Omental fat pad (tissue), 4 donors: Measurements from ENCODE around the gene C7orf33. TPM values are rescaled to one million over a fixed set of nuclear protein-coding genes. Genes with fewer than 3 reads are reported as not detected.

Experiments used
- ATAC-seq: fragments of 150-250 bp; one replicate; pipeline ENCODE4 v1.9.1; 2016; ENCODE audit warnings: mild to moderate bottlenecking, moderate library complexity; ENCODE audit not compliant: low FRiP score
- DNase-seq: peaks from one replicate; pipeline ENCODE4 v3.0.0-alpha.2; 2019; ENCODE audit warnings: low spot score
- total RNA-seq, 4 donors: library from RNA; depleted of rRNA; stranded (reverse); fragments of >200 nt; gene quantifications; one replicate each; pipeline ENCODE4 v1.1.0, GENCODE V29; 2016
- TF ChIP-seq, protein P1 (sequence below), 3 donors: fragments of 450-650 bp; IDR thresholded peaks; one replicate each; pipeline ENCODE4 v1.5.1; 2016 to 2017; ENCODE audit warnings: antibody characterized with exemption in 3 of 3, mild to moderate bottlenecking in 3 of 3, moderate library complexity in 2 of 3

The C7orf33 gene
- total RNA-seq, 4 donors from 2014 or later, result not detected

DNA sequence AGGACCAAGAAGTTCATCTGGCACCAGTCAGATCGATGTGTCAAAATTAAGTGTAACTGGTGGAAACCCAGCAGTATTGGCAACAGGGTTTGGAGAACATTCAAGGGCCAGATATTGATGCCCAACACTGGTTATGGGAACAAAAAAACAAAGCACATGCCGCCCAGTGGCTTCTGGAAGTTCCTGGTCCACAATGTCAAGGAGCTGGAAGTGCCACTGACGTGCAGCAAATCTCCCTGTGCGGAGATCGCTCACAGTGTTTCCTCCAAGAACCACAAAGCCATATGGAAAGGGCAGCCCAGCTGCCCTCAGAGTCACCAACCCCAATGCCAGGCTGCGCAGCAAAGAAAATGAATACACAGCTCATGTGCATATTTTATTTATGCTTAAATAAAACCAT lies 10.1 kb upstream of the C7orf33 start:
- TF ChIP-seq, protein P1, sequence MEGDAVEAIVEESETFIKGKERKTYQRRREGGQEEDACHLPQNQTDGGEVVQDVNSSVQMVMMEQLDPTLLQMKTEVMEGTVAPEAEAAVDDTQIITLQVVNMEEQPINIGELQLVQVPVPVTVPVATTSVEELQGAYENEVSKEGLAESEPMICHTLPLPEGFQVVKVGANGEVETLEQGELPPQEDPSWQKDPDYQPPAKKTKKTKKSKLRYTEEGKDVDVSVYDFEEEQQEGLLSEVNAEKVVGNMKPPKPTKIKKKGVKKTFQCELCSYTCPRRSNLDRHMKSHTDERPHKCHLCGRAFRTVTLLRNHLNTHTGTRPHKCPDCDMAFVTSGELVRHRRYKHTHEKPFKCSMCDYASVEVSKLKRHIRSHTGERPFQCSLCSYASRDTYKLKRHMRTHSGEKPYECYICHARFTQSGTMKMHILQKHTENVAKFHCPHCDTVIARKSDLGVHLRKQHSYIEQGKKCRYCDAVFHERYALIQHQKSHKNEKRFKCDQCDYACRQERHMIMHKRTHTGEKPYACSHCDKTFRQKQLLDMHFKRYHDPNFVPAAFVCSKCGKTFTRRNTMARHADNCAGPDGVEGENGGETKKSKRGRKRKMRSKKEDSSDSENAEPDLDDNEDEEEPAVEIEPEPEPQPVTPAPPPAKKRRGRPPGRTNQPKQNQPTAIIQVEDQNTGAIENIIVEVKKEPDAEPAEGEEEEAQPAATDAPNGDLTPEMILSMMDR (IDR thresholded peaks at IDR 0.05), result no peak
- DNase-seq (no peak), ATAC-seq (no peak)

DNA sequence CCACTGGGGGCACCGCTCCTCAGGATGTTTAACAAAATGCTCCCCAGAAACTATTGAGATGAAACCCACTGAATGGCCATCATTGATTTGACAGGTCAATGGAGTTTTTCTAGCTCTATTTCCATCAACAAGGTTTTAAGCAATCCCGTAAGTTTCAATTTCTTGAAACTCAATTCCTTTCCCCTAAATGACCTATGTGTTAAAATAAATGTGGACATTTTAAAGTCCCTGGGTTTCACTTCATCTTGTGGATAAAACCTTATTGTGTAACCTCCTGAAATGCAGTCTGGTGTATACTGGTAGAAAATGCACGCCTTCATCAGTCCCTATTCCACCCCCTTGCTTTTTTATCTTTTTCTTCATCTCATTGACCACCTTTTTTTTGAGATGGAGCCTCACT lies 8.9 kb upstream of the C7orf33 start:
- no peak for DNase-seq
- no peak for ATAC-seq
- TF ChIP-seq, protein P1 (IDR thresholded peaks at IDR 0.05), result no peak

DNA sequence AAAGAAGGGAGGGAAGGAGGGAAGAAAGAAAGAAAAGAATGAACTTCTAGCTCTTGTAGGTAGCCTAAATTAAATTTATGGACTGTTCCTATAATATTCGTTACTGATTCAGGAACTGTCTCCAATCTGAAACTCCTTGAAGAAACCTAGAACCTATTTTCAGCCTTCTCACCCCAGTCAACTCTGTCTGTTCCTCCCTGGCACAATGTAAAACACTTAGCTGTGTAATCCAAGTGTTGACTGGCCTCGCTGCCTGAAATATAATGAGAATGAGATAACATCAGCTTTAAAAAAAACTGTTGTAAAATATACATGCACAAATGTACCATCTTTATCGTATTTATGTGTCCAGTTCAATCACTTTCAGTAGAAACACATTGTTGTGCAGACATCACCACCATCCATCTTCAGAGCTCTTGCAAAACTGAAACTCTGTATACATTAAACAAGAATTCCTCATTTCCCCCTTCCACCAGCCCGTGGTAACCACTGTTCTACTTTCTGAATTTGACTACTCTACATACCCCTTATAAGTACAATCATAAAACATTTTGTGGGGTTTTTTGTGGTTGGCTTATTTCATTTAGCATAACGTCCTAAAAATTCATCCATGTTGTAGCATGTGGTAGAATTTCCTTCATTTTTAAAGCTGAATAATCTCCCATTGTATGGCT lies 6.3 kb upstream of the C7orf33 start:
- ATAC-seq, result no peak
- TF ChIP-seq, protein P1 (IDR thresholded peaks at IDR 0.05), result no peak
- DNase-seq, result no peak

DNA sequence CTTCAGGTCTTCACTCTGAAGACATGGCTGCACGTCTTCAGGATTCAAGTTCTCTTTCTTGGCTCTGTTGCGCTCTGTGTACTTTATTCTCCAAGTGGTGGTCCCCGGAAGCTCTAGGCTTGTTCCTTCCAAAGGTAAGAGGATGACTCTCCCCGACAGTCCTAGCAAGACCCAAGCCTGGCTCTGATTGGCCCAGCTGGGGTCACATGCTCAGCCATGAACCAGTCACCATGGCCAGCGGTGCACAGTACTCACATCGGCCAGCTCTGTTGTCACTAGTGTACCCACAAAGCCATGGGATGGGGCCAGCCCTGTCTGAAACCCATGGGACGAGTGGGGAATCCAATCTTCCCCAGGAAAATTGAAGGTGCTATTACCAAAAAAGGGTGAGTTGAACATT lies 5.2 kb upstream of the C7orf33 start:
- no peak for DNase-seq
- TF ChIP-seq, protein P1 (IDR thresholded peaks at IDR 0.05), result no peak
- no peak for ATAC-seq

DNA sequence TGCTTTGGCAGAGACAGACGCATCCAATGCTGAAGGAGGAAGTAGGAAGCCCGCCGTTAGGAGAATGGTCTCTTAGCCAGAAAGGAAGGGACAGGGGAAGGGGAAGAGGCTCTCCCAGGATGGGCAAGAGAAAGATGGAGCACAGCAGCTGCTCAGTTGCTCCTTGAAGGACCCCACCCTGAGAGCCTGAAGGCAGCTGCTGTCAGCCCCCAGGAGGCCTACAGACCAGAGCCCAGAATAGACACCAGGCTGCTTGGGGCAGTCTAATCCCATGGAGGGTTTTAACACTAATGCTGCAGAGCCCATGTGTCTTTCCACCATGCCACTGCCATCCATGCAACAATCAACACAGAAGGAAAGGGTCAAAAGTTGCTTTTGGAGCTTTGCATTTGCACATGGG lies 3.5 kb upstream of the C7orf33 start:
- TF ChIP-seq, protein P1 (IDR thresholded peaks at IDR 0.05), result no peak
- DNase-seq, result no peak
- ATAC-seq, result no peak

DNA sequence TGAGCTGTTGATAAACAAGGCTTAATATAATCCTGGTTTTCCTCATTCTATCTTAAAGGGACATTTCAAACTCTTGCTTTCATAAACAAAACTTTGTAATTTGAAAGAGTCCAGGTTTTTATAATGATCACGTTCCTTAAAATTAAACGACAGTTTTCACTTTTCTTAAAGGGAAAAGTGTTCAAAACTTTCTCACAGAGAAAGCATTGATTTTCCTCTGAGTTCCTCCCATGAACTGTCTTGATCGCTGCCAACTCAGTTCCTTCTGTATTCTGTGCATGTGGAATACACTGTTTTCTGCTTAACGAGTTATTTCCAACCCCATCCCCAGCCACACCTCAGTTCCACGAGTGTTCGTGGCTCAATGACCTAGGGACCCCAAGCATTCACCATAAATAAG lies 2.4 kb upstream of the C7orf33 start:
- TF ChIP-seq, protein P1 (IDR thresholded peaks at IDR 0.05), result no peak
- ATAC-seq, result no peak

DNA sequence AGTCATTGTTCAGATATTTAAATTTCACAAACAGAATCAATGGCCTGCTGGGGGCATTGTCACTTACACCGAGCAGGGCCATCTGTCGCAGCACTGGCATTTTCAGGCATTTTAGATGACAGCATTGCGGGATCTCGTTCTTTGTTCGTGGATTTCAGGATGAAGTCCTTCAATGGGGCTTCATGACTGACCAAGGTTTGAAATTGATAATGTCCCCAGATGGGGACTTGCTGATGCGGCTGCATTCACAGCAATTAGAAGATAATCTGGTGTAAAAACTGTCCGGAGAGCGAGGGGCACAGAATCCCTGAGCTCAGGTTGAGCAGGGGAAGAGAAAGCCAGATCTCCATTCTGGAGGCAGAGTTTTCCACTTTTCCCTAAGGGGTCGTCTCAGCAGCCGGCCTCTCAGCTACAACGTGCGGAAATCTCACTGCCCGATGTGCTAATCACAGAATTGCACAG lies 1.9 kb upstream of the C7orf33 start:
- ATAC-seq (no peak), DNase-seq (no peak)
- TF ChIP-seq, protein P1 (IDR thresholded peaks at IDR 0.05), result no peak

More for the DNA sequence above, 2.4 kb upstream of the C7orf33 start:
- no peak for DNase-seq
